ENCODE data around the gene MAP3K10. TPM values are rescaled to one million over a fixed set of nuclear protein-coding genes. Genes with fewer than 3 reads are reported as not detected.

Gene MAP3K10
- polyA plus RNA-seq, 1 of the 3 experiments (the other 2 are of a cell fraction), result 10.7 TPM

DNA sequence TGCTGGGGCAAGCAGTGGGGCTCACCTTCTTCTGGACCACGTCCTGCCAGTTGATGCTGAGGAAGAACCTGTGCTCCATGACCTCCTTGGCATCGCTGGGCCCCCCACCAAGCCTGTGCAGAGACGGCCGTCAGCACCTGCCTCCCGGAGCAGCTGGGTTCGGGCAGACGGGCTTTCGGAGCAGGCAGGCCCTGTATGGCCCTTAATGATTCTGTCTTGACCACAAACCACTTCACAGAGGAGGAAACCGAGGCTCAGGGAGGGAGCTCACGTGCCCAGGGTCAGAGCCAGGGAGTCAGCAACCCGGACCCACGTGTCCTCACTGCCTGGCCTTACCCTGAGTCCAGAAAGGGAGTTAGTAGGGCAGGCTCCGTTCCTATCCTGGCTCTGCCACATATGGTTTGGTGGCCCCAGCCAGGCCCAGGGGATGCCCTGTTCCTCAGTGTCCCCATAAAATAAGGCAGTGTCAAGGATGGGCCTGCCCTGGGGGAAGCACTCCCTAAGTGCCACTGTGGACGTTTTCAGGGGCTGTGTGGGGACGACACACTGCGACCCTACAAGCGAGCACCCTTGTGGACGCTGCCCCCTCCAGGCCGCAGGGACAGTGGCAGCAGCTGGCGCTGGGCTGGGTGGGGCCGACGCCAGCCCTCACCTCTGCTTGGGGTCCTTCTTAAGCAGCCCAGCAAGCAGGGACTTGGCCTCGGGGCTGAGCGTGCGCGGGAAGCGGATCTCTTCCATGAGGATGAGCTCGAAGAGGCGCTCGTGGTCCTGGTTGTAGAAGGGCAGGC lies 44.2 kb downstream of the MAP3K10 start:
- no peak overlapping the region for H3K4me2 ChIP-seq
- WGBS (ENCODE audit: low lambda C conversion rate), result 77% methylated on average over 12 of the region's 30 CpGs
- no peak for TF ChIP-seq RXRA (IDR thresholded peaks at IDR 0.05; ENCODE audit: borderline replicate concordance, low read depth)
- TF ChIP-seq, protein P1, sequence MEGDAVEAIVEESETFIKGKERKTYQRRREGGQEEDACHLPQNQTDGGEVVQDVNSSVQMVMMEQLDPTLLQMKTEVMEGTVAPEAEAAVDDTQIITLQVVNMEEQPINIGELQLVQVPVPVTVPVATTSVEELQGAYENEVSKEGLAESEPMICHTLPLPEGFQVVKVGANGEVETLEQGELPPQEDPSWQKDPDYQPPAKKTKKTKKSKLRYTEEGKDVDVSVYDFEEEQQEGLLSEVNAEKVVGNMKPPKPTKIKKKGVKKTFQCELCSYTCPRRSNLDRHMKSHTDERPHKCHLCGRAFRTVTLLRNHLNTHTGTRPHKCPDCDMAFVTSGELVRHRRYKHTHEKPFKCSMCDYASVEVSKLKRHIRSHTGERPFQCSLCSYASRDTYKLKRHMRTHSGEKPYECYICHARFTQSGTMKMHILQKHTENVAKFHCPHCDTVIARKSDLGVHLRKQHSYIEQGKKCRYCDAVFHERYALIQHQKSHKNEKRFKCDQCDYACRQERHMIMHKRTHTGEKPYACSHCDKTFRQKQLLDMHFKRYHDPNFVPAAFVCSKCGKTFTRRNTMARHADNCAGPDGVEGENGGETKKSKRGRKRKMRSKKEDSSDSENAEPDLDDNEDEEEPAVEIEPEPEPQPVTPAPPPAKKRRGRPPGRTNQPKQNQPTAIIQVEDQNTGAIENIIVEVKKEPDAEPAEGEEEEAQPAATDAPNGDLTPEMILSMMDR (IDR thresholded peaks at IDR 0.05), result peak; percentile 32
- H3K9me3 ChIP-seq, result no peaks in the 10 kb centered on the region
- H3K27ac ChIP-seq (ENCODE audit: low read depth in 2 of 2, low read length in 1 of 2), result no peak overlapping the region
- H3K4me1 ChIP-seq (ENCODE audit: control insufficient read depth in 1 of 2, insufficient read depth in 2 of 2, low read depth in 1 of 2, low read length in 1 of 2), result no peaks in the 10 kb centered on the region
- peaks cover 3 to 60% of the 10 kb centered on the region in 2 experiments for H3K36me3 ChIP-seq (replicated peaks in 1 of 2; ENCODE audit: control insufficient read depth in 1 of 2, insufficient read depth in 2 of 2, low read length in 1 of 2)
- no peaks in the 10 kb centered on the region for H4K20me1 ChIP-seq (ENCODE audit: insufficient read depth)
- H3K9me2 ChIP-seq, result no peaks in the 10 kb centered on the region
- no peaks in the 10 kb centered on the region for H3K79me2 ChIP-seq (ENCODE audit: insufficient read depth)
- H3K4me3 ChIP-seq (ENCODE audit: low read depth in 2 of 2, low read length in 1 of 2), result no peak overlapping the region
- DNase-seq, result no peak
- no peak overlapping the region for H3K9ac ChIP-seq
- no peaks in the 10 kb centered on the region for H3K27me3 ChIP-seq (ENCODE audit: insufficient read depth)
- no peak overlapping the region for H2AFZ ChIP-seq (ENCODE audit: low read depth)
- POLR2A ChIA-PET, result no interaction called here
- peaks cover 3% of the 10 kb centered on the region for H3F3A ChIP-seq (replicated peaks; ENCODE audit: insufficient read depth)
- CTCF ChIA-PET, result interaction anchor here (0.9 to 1.4 kb wide), 5 partner anchors 8 to 399 kb away, joined by 3 to 5 read pairs (median 3); no protein-coding TSS in a partner anchor

DNA sequence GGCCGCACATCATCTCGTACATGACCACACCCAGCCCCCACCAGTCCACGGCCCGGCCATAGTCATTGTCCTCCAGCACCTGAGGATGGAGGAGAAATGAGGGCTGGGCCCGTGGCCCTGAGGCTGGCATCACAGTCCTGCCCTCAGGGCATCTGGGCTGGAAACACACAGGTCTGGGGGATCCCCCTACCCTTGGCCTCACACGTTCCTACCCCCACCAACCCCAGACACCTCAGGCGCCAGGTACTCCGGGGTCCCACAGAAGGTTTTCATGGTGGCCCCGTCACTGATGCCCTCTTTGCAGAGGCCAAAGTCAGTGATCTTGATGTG lies 44.8 kb downstream of the MAP3K10 start:
- POLR2A ChIA-PET, result no interaction called here
- no peaks in the 10 kb centered on the region for H3K9me3 ChIP-seq
- CTCF ChIA-PET, result interaction anchor here (1.0 to 1.1 kb wide), 4 partner anchors 8 to 399 kb away, joined by 3 to 4 read pairs (median 3); no protein-coding TSS in a partner anchor
- H3K27me3 ChIP-seq (ENCODE audit: insufficient read depth), result no peaks in the 10 kb centered on the region
- H3K4me2 ChIP-seq, result no peak overlapping the region
- WGBS (ENCODE audit: low lambda C conversion rate), result 85% methylated on average over 9 of the region's 9 CpGs
- DNase-seq, result no peak
- no peaks in the 10 kb centered on the region for H3K9me2 ChIP-seq
- H3K9ac ChIP-seq, result no peak overlapping the region
- H3K36me3 ChIP-seq (replicated peaks in 1 of 2; ENCODE audit: control insufficient read depth in 1 of 2, insufficient read depth in 2 of 2, low read length in 1 of 2), result peaks cover 3 to 62% of the 10 kb centered on the region in 2 experiments
- no peaks in the 10 kb centered on the region for H4K20me1 ChIP-seq (ENCODE audit: insufficient read depth)
- no peak overlapping the region for H3K27ac ChIP-seq (ENCODE audit: low read depth in 2 of 2, low read length in 1 of 2)
- no peak overlapping the region for H2AFZ ChIP-seq (ENCODE audit: low read depth)
- no peak overlapping the region for H3K4me3 ChIP-seq (ENCODE audit: low read depth in 2 of 2, low read length in 1 of 2)
- no peaks in the 10 kb centered on the region for H3K79me2 ChIP-seq (ENCODE audit: insufficient read depth)
- TF ChIP-seq, protein P2, sequence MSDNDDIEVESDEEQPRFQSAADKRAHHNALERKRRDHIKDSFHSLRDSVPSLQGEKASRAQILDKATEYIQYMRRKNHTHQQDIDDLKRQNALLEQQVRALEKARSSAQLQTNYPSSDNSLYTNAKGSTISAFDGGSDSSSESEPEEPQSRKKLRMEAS (IDR thresholded peaks at IDR 0.05; ENCODE audit: low read depth), result no peak
- no peak for TF ChIP-seq FOSL2 (IDR thresholded peaks at IDR 0.05; ENCODE audit: borderline replicate concordance, low read depth)
- TF ChIP-seq, protein P3, sequence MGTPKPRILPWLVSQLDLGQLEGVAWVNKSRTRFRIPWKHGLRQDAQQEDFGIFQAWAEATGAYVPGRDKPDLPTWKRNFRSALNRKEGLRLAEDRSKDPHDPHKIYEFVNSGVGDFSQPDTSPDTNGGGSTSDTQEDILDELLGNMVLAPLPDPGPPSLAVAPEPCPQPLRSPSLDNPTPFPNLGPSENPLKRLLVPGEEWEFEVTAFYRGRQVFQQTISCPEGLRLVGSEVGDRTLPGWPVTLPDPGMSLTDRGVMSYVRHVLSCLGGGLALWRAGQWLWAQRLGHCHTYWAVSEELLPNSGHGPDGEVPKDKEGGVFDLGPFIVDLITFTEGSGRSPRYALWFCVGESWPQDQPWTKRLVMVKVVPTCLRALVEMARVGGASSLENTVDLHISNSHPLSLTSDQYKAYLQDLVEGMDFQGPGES (IDR thresholded peaks at IDR 0.05; ENCODE audit: low read depth, low read length), result no peak
- TF ChIP-seq, protein P4, sequence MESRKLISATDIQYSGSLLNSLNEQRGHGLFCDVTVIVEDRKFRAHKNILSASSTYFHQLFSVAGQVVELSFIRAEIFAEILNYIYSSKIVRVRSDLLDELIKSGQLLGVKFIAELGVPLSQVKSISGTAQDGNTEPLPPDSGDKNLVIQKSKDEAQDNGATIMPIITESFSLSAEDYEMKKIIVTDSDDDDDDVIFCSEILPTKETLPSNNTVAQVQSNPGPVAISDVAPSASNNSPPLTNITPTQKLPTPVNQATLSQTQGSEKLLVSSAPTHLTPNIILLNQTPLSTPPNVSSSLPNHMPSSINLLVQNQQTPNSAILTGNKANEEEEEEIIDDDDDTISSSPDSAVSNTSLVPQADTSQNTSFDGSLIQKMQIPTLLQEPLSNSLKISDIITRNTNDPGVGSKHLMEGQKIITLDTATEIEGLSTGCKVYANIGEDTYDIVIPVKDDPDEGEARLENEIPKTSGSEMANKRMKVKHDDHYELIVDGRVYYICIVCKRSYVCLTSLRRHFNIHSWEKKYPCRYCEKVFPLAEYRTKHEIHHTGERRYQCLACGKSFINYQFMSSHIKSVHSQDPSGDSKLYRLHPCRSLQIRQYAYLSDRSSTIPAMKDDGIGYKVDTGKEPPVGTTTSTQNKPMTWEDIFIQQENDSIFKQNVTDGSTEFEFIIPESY (IDR thresholded peaks at IDR 0.05; ENCODE audit: borderline replicate concordance, low read depth), result no peak
- no peak for TF ChIP-seq RFX5 (IDR thresholded peaks at IDR 0.05; ENCODE audit: low read length)
- TF ChIP-seq SIN3A (IDR thresholded peaks at IDR 0.05; ENCODE audit: borderline replicate concordance, low read depth, low read length), result no peak
- no peak for TF ChIP-seq EP300 (IDR thresholded peaks at IDR 0.05; ENCODE audit: borderline replicate concordance in 1 of 2, low read depth in 1 of 2, low read length in 1 of 2)
- TF ChIP-seq RAD21 (IDR thresholded peaks at IDR 0.05; ENCODE audit: low read length), result no peak
- no peak for TF ChIP-seq GABPA (IDR thresholded peaks at IDR 0.05; ENCODE audit: low read depth)
- no peak for TF ChIP-seq FOXJ3 (CRISPR knock-in tag; IDR thresholded peaks at IDR 0.05)
- TF ChIP-seq JUND (IDR thresholded peaks at IDR 0.05), result no peak
- TF ChIP-seq RXRA (IDR thresholded peaks at IDR 0.05; ENCODE audit: borderline replicate concordance, low read depth), result no peak
- TF ChIP-seq NRF1 (IDR thresholded peaks at IDR 0.05; ENCODE audit: low read depth, low read length), result no peak
- TF ChIP-seq, protein P5, sequence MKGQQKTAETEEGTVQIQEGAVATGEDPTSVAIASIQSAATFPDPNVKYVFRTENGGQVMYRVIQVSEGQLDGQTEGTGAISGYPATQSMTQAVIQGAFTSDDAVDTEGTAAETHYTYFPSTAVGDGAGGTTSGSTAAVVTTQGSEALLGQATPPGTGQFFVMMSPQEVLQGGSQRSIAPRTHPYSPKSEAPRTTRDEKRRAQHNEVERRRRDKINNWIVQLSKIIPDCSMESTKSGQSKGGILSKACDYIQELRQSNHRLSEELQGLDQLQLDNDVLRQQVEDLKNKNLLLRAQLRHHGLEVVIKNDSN (IDR thresholded peaks at IDR 0.05; ENCODE audit: borderline replicate concordance, low read depth), result no peak
- no peak for TF ChIP-seq TEAD4 (IDR thresholded peaks at IDR 0.05; ENCODE audit: borderline replicate concordance, insufficient read depth)
- TF ChIP-seq EZH2phosphoT487 (IDR thresholded peaks at IDR 0.05; ENCODE audit: borderline replicate concordance, low read depth), result no peak
- no peak for TF ChIP-seq GATA2 (CRISPR knock-in tag; IDR thresholded peaks at IDR 0.05)
- no peak for TF ChIP-seq TCF12 (IDR thresholded peaks at IDR 0.05)
- TF ChIP-seq YY1 (IDR thresholded peaks at IDR 0.05; ENCODE audit: low read depth), result no peak
- H3F3A ChIP-seq (replicated peaks; ENCODE audit: insufficient read depth), result no peaks in the 10 kb centered on the region
- H3K4me1 ChIP-seq (ENCODE audit: control insufficient read depth in 1 of 2, insufficient read depth in 2 of 2, low read depth in 1 of 2, low read length in 1 of 2), result no peaks in the 10 kb centered on the region

Measured in SK-N-SH (cell line).